NCI-H446 (cell line): ENCODE measurements around the gene AP5S1.
"Not testable (repeated sequence)": the region's sequence is repeated elsewhere in the genome, so short reads cannot be mapped to it uniquely, and the experiment has no call there.

ENCODE experiments used
- DNase-seq, 2 experiments: peaks; one replicate each; lab custom pipeline; 2025; lab: John Stamatoyannopoulos, UW

Gene AP5S1

GRCh38 chr20:3812259-3812681 is 8.1 kb upstream of the AP5S1 start:
- DNase-seq, result no peak

GRCh38 chr20:3812975-3813847 is 7.1 kb upstream of the AP5S1 start:
- no peak for DNase-seq

GRCh38 chr20:3813848-3814581 is 6.3 kb upstream of the AP5S1 start:
- DNase-seq, result no peak

- DNase-seq, result no peak
These were observed 5.3 kb upstream of the AP5S1 start for GRCh38 chr20:3814928-3815495.

- DNase-seq, result no peak
These were observed 4.5 kb upstream of the AP5S1 start for GRCh38 chr20:3815703-3816315.

- DNase-seq, result peak; percentile 23 to 65
These were observed 1.9 kb upstream of the AP5S1 start for GRCh38 chr20:3818155-3819151.

GRCh38 chr20:3819411-3820047 is 818 bp upstream of the AP5S1 start:
- no peak for DNase-seq

- no peak for DNase-seq
These were observed 767 bp downstream of the AP5S1 start for GRCh38 chr20:3820901-3821727.

- no peak for DNase-seq
These were observed 1.6 kb downstream of the AP5S1 start for GRCh38 chr20:3821996-3822395.

- DNase-seq, result no peak
These were observed 3.5 kb downstream of the AP5S1 start for GRCh38 chr20:3823881-3824280.

- DNase-seq, result no peak
These were observed 5.2 kb downstream of the AP5S1 start for GRCh38 chr20:3825526-3825925.

- DNase-seq, result no peak
These were observed 6.1 kb downstream of the AP5S1 start for GRCh38 chr20:3826420-3826819.

- DNase-seq, result no peak
These were observed 8.5 kb downstream of the AP5S1 start for GRCh38 chr20:3828798-3829197.

- not testable (repeated sequence) for DNase-seq
These were observed 9.5 kb downstream of the AP5S1 start for GRCh38 chr20:3829891-3830290.

- no peak for DNase-seq
These were observed 15.8 kb downstream of the AP5S1 start for GRCh38 chr20:3836132-3836531.

GRCh38 chr20:3839328-3839727 is 19.0 kb downstream of the AP5S1 start:
- no peak for DNase-seq

- not testable (repeated sequence) for DNase-seq
These were observed 19.9 kb downstream of the AP5S1 start for GRCh38 chr20:3840201-3840600.

- DNase-seq, result no peak
These were observed 22.1 kb downstream of the AP5S1 start for GRCh38 chr20:3842348-3842930.

- no peak for DNase-seq
These were observed 23.1 kb downstream of the AP5S1 start for GRCh38 chr20:3843490-3843889.
